HG03575 (cell line): ENCODE results near the gene ESRRA.
A peak's percentile ranks its signal among the peaks of the same experiment; 100 is the strongest.

Experiments
- ATAC-seq: cut with Tn5 transposase; IDR thresholded peaks from one replicate; pipeline ENCODE4 v1.9.1; 2021; ENCODE audit not compliant: unreplicated experiment, insufficient number of reproducible peaks, low FRiP score; ENCODE audit errors: extremely low read depth

Gene ESRRA

GRCh38 chr11:64305075-64305690 lies at the start of gene ESRRA:
Gene ESRRA, plus strand, starts transcription at chr11:64305524. Its CDS starts 1,656 bp downstream, at chr11:64307180.
- ATAC-seq = peak; percentile 32

- ATAC-seq = no peak
Observed at GRCh38 chr11:64256300-64256699, 49.0 kb upstream of the ESRRA start.

- ATAC-seq = no peak
Observed at GRCh38 chr11:64258356-64258755, 47.0 kb upstream of the ESRRA start.

GRCh38 chr11:64258946-64259532 lies 46.3 kb upstream of the ESRRA start:
- ATAC-seq = no peak

- ATAC-seq = no peak
Observed at GRCh38 chr11:64259533-64260067, 45.7 kb upstream of the ESRRA start.

GRCh38 chr11:64260147-64260708 lies 45.1 kb upstream of the ESRRA start:
- no peak for ATAC-seq

- no peak for ATAC-seq
Observed at GRCh38 chr11:64261556-64262080, 43.7 kb upstream of the ESRRA start.

- ATAC-seq = no peak
Observed at GRCh38 chr11:64262271-64263002, 42.9 kb upstream of the ESRRA start.

GRCh38 chr11:64263021-64263946 lies 42.0 kb upstream of the ESRRA start:
- no peak for ATAC-seq

GRCh38 chr11:64263947-64264317 lies 41.4 kb upstream of the ESRRA start:
- ATAC-seq = no peak

GRCh38 chr11:64264371-64264852 lies 40.9 kb upstream of the ESRRA start:
- no peak for ATAC-seq

GRCh38 chr11:64265176-64266160 lies 39.9 kb upstream of the ESRRA start:
- no peak for ATAC-seq

GRCh38 chr11:64266339-64266738 lies 39.0 kb upstream of the ESRRA start:
- no peak for ATAC-seq

GRCh38 chr11:64267207-64267945 lies 37.9 kb upstream of the ESRRA start:
- ATAC-seq = no peak

- ATAC-seq = no peak
Observed at GRCh38 chr11:64268025-64268892, 37.1 kb upstream of the ESRRA start.
